ENCODE data around the gene ACE2. TPM values are rescaled to one million over a fixed set of nuclear protein-coding genes. Genes with fewer than 3 reads are reported as not detected.

ACE2 gene
- total and polyA plus RNA-seq, 7 experiments from 2014 or later = not detected

GRCh38 chrX:15606136-15606535, 5.4 kb upstream of the ACE2 start:
- no peak overlapping the region for H3K27ac Mint-ChIP-seq
- no peaks in the 10 kb centered on the region for H3K4me1 ChIP-seq (ENCODE audit: control insufficient read depth in 2 of 2, insufficient read depth in 2 of 2, low read length in 2 of 2)
- DNase-seq (no peak), ATAC-seq (no peak)
- H3K9me3 ChIP-seq (ENCODE audit: control insufficient read depth in 2 of 3, low read length in 3 of 3) = no peaks in the 10 kb centered on the region
- intact Hi-C loops (cut with micrococcal nuclease) = no loop called here
- ChIA-PET CTCF (no interaction called here), POLR2A (no interaction called here)
- no peaks in the 10 kb centered on the region for H3K36me3 ChIP-seq (ENCODE audit: control insufficient read depth in 2 of 3, insufficient read depth in 3 of 3, low read length in 3 of 3)
- no peak overlapping the region for H3K4me3 Mint-ChIP-seq
- H3K4me1 Mint-ChIP-seq = no peaks in the 10 kb centered on the region
- H3K27me3 Mint-ChIP-seq = peaks cover 0 to 14% (median 10%) of the 10 kb centered on the region in 5 donors
- no peaks in the 10 kb centered on the region for H3K36me3 Mint-ChIP-seq
- peaks cover 0 to 8% (median 0%) of the 10 kb centered on the region in 11 donors for H3K9me3 Mint-ChIP-seq
- no peak overlapping the region for H3K27ac ChIP-seq (ENCODE audit: low read depth, low read length)
- H3K4me3 ChIP-seq (ENCODE audit: low read length) = no peak overlapping the region
- H3K27me3 ChIP-seq (ENCODE audit: control insufficient read depth in 2 of 2, insufficient read depth in 2 of 2, low read length in 2 of 2) = no peaks in the 10 kb centered on the region

DNA sequence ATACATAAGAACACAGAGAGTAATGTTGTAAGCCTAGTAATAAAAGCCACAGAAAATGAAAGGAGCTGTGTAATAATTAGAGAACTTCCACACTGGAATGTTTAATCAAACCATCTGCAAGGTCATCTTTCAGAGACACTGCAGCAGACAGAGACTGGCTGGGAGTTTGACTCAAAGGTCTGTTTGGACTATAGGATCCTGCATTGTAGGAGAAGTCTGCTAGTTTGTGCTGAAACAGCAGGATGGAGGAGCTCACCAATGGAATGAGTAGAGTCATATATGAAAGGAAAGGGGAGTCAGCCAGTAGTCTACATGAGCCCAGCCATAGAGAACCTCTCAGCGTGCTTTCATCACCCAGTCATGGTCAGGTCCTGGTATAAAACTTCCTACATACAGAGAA, 4.5 kb upstream of the ACE2 start:
- H3K4me3 Mint-ChIP-seq = no peak overlapping the region
- Histone ChIP-seq H3K36me3 (ENCODE audit: control insufficient read depth in 2 of 3, insufficient read depth in 3 of 3, low read length in 3 of 3) (no peaks in the 10 kb centered on the region), H3K27ac (ENCODE audit: low read depth, low read length) (no peak overlapping the region), H3K27me3 (ENCODE audit: control insufficient read depth in 2 of 2, insufficient read depth in 2 of 2, low read length in 2 of 2) (no peaks in the 10 kb centered on the region), H3K4me3 (ENCODE audit: low read length) (no peak overlapping the region), H3K4me1 (ENCODE audit: control insufficient read depth in 2 of 2, insufficient read depth in 2 of 2, low read length in 2 of 2) (no peaks in the 10 kb centered on the region), H3K9me3 (ENCODE audit: control insufficient read depth in 2 of 3, low read length in 3 of 3) (no peaks in the 10 kb centered on the region)
- peaks cover 0 to 20% (median 8%) of the 10 kb centered on the region in 5 donors for H3K27me3 Mint-ChIP-seq
- CTCF ChIA-PET = no interaction called here
- no peaks in the 10 kb centered on the region for H3K36me3 Mint-ChIP-seq
- H3K9me3 Mint-ChIP-seq = peaks cover 0 to 7% (median 0%) of the 10 kb centered on the region in 11 donors
- DNase-seq = no peak
- intact Hi-C loops (cut with micrococcal nuclease) = no loop called here
- H3K27ac Mint-ChIP-seq = no peak overlapping the region
- H3K4me1 Mint-ChIP-seq = no peaks in the 10 kb centered on the region
- POLR2A ChIA-PET = no interaction called here
- ATAC-seq = no peak

- no peaks in the 10 kb centered on the region for H3K27me3 ChIP-seq (ENCODE audit: control insufficient read depth in 2 of 2, insufficient read depth in 2 of 2, low read length in 2 of 2)
- no peak overlapping the region for H3K4me3 Mint-ChIP-seq
- peaks cover 0 to 20% (median 7%) of the 10 kb centered on the region in 5 donors for H3K27me3 Mint-ChIP-seq
- DNase-seq (no peak), ATAC-seq (no peak)
- H3K4me3 ChIP-seq (ENCODE audit: low read length) = no peak overlapping the region
- no peaks in the 10 kb centered on the region for H3K4me1 Mint-ChIP-seq
- no peaks in the 10 kb centered on the region for H3K9me3 ChIP-seq (ENCODE audit: control insufficient read depth in 2 of 3, low read length in 3 of 3)
- ChIA-PET POLR2A (no interaction called here), CTCF (no interaction called here)
- H3K36me3 ChIP-seq (ENCODE audit: control insufficient read depth in 2 of 3, insufficient read depth in 3 of 3, low read length in 3 of 3) = no peaks in the 10 kb centered on the region
- H3K9me3 Mint-ChIP-seq = no peaks in the 10 kb centered on the region
- intact Hi-C loops (cut with micrococcal nuclease) = no loop called here
- H3K36me3 Mint-ChIP-seq = no peaks in the 10 kb centered on the region
- H3K27ac Mint-ChIP-seq = no peak overlapping the region
- no peak overlapping the region for H3K27ac ChIP-seq (ENCODE audit: low read depth, low read length)
- no peaks in the 10 kb centered on the region for H3K4me1 ChIP-seq (ENCODE audit: control insufficient read depth in 2 of 2, insufficient read depth in 2 of 2, low read length in 2 of 2)
These were observed 2.0 kb upstream of the ACE2 start for GRCh38 chrX:15602761-15603160.

GRCh38 chrX:15601932-15602331, 1.2 kb upstream of the ACE2 start:
- Histone ChIP-seq H3K4me1 (ENCODE audit: control insufficient read depth in 2 of 2, insufficient read depth in 2 of 2, low read length in 2 of 2) (no peaks in the 10 kb centered on the region), H3K9me3 (ENCODE audit: control insufficient read depth in 2 of 3, low read length in 3 of 3) (no peaks in the 10 kb centered on the region), H3K4me3 (ENCODE audit: low read length) (no peak overlapping the region), H3K27ac (ENCODE audit: low read depth, low read length) (no peak overlapping the region), H3K36me3 (ENCODE audit: control insufficient read depth in 2 of 3, insufficient read depth in 3 of 3, low read length in 3 of 3) (no peaks in the 10 kb centered on the region), H3K27me3 (ENCODE audit: control insufficient read depth in 2 of 2, insufficient read depth in 2 of 2, low read length in 2 of 2) (no peaks in the 10 kb centered on the region)
- ATAC-seq (no peak), DNase-seq (no peak)
- H3K4me3 Mint-ChIP-seq = no peak overlapping the region
- ChIA-PET CTCF (no interaction called here), POLR2A (no interaction called here)
- no peaks in the 10 kb centered on the region for H3K36me3 Mint-ChIP-seq
- intact Hi-C loops (cut with micrococcal nuclease) = no loop called here
- H3K4me1 Mint-ChIP-seq = no peaks in the 10 kb centered on the region
- H3K27me3 Mint-ChIP-seq = peaks cover 0 to 20% (median 5%) of the 10 kb centered on the region in 5 donors
- H3K27ac Mint-ChIP-seq = no peak overlapping the region
- H3K9me3 Mint-ChIP-seq = no peaks in the 10 kb centered on the region

DNA sequence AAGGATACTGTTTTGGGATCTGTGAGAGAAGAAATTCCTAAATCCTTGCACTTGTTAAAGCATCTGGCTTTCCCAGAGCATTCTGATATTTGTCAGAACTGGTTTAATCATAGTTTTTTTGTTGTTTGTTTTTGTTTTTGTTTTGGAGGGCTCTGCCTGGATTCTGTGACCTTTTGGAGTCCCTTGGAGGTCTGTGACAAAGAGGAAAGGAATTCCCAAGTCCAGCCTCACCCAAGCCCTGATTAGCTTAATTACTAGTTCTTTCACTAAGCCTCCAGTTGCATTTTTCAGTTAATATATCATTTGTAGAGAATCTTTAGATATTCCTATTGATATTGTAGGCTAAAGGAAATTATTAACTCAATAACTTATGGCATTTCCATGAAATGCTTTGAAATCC, 711 bp downstream of the ACE2 start:
- POLR2A ChIA-PET = no interaction called here
- no peak overlapping the region for H3K4me3 Mint-ChIP-seq
- H3K36me3 ChIP-seq (ENCODE audit: control insufficient read depth in 2 of 3, insufficient read depth in 3 of 3, low read length in 3 of 3) = no peaks in the 10 kb centered on the region

DNA sequence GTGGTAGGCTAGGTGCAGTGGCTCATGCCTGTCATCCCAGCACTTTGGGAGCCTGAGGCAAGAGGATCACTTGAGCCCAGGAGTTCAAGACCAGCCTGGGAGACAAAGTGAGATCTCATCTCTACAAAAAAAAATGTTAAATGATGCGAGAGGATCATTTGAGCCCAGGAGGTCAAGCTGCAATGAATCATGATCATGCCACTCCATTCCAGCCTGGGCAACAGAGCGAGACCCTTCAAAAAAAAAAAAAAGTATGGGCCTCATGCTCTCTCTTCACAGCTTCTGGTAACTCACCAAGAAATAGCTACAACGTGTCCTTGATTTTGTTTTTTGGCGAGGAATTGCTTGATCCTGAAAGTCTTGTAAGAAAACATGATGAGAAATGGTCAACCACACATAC, 1.3 kb downstream of the ACE2 start:
- H3K36me3 ChIP-seq (ENCODE audit: control insufficient read depth in 2 of 3, insufficient read depth in 3 of 3, low read length in 3 of 3) = no peaks in the 10 kb centered on the region
- H3K27ac ChIP-seq (ENCODE audit: low read depth, low read length) = no peak overlapping the region
- Mint-ChIP-seq H3K9me3 (no peaks in the 10 kb centered on the region), H3K36me3 (no peaks in the 10 kb centered on the region), H3K27ac (no peak overlapping the region), H3K4me3 (no peak overlapping the region), H3K4me1 (no peaks in the 10 kb centered on the region), H3K27me3 (peaks cover 0 to 19% (median 4%) of the 10 kb centered on the region in 5 donors)
- H3K4me1 ChIP-seq (ENCODE audit: control insufficient read depth in 2 of 2, insufficient read depth in 2 of 2, low read length in 2 of 2) = no peaks in the 10 kb centered on the region
- no peak for ATAC-seq
- intact Hi-C loops (cut with micrococcal nuclease) = no loop called here
- H3K9me3 ChIP-seq (ENCODE audit: control insufficient read depth in 2 of 3, low read length in 3 of 3) = no peaks in the 10 kb centered on the region
- no peak overlapping the region for H3K4me3 ChIP-seq (ENCODE audit: low read length)
- POLR2A ChIA-PET = no interaction called here
- no peaks in the 10 kb centered on the region for H3K27me3 ChIP-seq (ENCODE audit: control insufficient read depth in 2 of 2, insufficient read depth in 2 of 2, low read length in 2 of 2)
- DNase-seq = no peak
- CTCF ChIA-PET = no interaction called here

More for the DNA sequence above, 711 bp downstream of the ACE2 start:
- Histone ChIP-seq H3K4me3 (ENCODE audit: low read length) (no peak overlapping the region), H3K4me1 (ENCODE audit: control insufficient read depth in 2 of 2, insufficient read depth in 2 of 2, low read length in 2 of 2) (no peaks in the 10 kb centered on the region), H3K9me3 (ENCODE audit: control insufficient read depth in 2 of 3, low read length in 3 of 3) (no peaks in the 10 kb centered on the region), H3K27me3 (ENCODE audit: control insufficient read depth in 2 of 2, insufficient read depth in 2 of 2, low read length in 2 of 2) (no peaks in the 10 kb centered on the region), H3K27ac (ENCODE audit: low read depth, low read length) (no peak overlapping the region)
- no peaks in the 10 kb centered on the region for H3K36me3 Mint-ChIP-seq
- ATAC-seq (no peak), DNase-seq (no peak)
- CTCF ChIA-PET = no interaction called here
- H3K4me1 Mint-ChIP-seq = no peaks in the 10 kb centered on the region
- no peaks in the 10 kb centered on the region for H3K9me3 Mint-ChIP-seq
- H3K27ac Mint-ChIP-seq = no peak overlapping the region
- peaks cover 0 to 20% (median 4%) of the 10 kb centered on the region in 5 donors for H3K27me3 Mint-ChIP-seq
- intact Hi-C loops (cut with micrococcal nuclease) = no loop called here

- Mint-ChIP-seq H3K9me3 (no peaks in the 10 kb centered on the region), H3K36me3 (no peaks in the 10 kb centered on the region), H3K27ac (no peak overlapping the region), H3K4me3 (no peak overlapping the region), H3K4me1 (no peaks in the 10 kb centered on the region), H3K27me3 (peaks cover 0 to 11% (median 6%) of the 10 kb centered on the region in 5 donors)
- Histone ChIP-seq H3K36me3 (ENCODE audit: control insufficient read depth in 2 of 3, insufficient read depth in 3 of 3, low read length in 3 of 3) (no peaks in the 10 kb centered on the region), H3K4me3 (ENCODE audit: low read length) (no peak overlapping the region), H3K27ac (ENCODE audit: low read depth, low read length) (no peak overlapping the region), H3K27me3 (ENCODE audit: control insufficient read depth in 2 of 2, insufficient read depth in 2 of 2, low read length in 2 of 2) (no peaks in the 10 kb centered on the region), H3K4me1 (ENCODE audit: control insufficient read depth in 2 of 2, insufficient read depth in 2 of 2, low read length in 2 of 2) (no peaks in the 10 kb centered on the region), H3K9me3 (ENCODE audit: control insufficient read depth in 2 of 3, low read length in 3 of 3) (no peaks in the 10 kb centered on the region)
- intact Hi-C loops (cut with micrococcal nuclease) = no loop called here
- ATAC-seq = no peak
- CTCF ChIA-PET = no interaction called here
- DNase-seq = no peak
- POLR2A ChIA-PET = no interaction called here
These were observed 2.7 kb downstream of the ACE2 start for GRCh38 chrX:15598026-15598425.

Data from naive thymus-derived CD4-positive, alpha-beta T cell (primary cell).